Measurements from ENCODE around the gene HLA-F.

HLA-F gene

DNA sequence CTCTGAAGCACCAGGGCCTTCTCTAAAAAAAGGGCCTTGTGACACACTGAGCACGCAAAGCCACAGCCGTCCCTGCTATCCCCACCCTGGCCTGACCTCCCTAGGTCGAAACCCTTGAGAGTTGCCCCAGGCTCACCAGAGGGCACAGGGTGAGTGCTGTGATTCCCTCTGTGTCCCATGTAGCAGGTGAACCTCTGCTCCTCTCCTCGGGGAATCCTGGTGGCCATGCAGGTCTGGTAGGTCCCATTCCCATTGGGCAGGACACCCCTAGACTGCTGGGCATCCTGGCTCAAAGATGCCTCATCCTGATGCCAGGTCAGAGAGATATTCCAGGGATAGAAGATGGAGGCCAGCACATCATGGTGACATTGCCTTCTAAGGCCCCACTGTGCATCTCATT lies 20.9 kb downstream of the HLA-F start:
- TF ChIP-seq TAF1 (IDR thresholded peaks at IDR 0.05; ENCODE audit: borderline replicate concordance, insufficient read depth, low read length), result no peak
- TF ChIP-seq FOXP2 (optimal IDR thresholded peaks at IDR 0.05; ENCODE audit: borderline replicate concordance, extremely low read depth, extremely low read length, insufficient read depth), result no peak
- TF ChIP-seq, protein P1, sequence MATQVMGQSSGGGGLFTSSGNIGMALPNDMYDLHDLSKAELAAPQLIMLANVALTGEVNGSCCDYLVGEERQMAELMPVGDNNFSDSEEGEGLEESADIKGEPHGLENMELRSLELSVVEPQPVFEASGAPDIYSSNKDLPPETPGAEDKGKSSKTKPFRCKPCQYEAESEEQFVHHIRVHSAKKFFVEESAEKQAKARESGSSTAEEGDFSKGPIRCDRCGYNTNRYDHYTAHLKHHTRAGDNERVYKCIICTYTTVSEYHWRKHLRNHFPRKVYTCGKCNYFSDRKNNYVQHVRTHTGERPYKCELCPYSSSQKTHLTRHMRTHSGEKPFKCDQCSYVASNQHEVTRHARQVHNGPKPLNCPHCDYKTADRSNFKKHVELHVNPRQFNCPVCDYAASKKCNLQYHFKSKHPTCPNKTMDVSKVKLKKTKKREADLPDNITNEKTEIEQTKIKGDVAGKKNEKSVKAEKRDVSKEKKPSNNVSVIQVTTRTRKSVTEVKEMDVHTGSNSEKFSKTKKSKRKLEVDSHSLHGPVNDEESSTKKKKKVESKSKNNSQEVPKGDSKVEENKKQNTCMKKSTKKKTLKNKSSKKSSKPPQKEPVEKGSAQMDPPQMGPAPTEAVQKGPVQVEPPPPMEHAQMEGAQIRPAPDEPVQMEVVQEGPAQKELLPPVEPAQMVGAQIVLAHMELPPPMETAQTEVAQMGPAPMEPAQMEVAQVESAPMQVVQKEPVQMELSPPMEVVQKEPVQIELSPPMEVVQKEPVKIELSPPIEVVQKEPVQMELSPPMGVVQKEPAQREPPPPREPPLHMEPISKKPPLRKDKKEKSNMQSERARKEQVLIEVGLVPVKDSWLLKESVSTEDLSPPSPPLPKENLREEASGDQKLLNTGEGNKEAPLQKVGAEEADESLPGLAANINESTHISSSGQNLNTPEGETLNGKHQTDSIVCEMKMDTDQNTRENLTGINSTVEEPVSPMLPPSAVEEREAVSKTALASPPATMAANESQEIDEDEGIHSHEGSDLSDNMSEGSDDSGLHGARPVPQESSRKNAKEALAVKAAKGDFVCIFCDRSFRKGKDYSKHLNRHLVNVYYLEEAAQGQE (IDR thresholded peaks at IDR 0.05; ENCODE audit: insufficient read depth in 1 of 2, low read depth in 2 of 2, low read length in 2 of 2), result no peak

DNA sequence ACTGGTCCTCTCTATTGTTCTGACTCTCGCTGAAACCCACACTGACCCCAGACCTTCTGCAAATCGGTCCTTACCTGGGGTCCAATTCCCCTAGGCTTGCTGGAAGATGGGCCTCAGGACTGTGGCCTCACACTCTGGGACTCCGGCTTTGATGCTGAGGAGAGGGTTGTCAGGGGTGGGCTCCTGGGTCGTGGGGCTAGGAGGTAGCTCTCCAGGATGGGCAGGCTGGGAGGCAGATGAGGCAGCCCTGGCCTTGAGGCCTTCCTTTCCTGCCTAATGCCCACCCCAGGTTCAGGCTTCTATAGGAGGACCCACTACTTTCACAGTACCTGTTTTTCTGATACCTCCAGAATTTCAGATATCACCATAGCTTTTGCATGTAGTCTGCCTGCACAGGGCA lies 21.4 kb downstream of the HLA-F start:
- TF ChIP-seq POLR2AphosphoS5 (IDR thresholded peaks at IDR 0.05; ENCODE audit: low read depth, low read length) (no peak), SIN3A (IDR thresholded peaks at IDR 0.05; ENCODE audit: borderline replicate concordance, insufficient read depth, low read length) (no peak), FOXP2 (optimal IDR thresholded peaks at IDR 0.05; ENCODE audit: borderline replicate concordance, extremely low read depth, extremely low read length, insufficient read depth) (no peak), TAF1 (IDR thresholded peaks at IDR 0.05; ENCODE audit: borderline replicate concordance, insufficient read depth, low read length) (no peak)
- TF ChIP-seq, protein P1 (IDR thresholded peaks at IDR 0.05; ENCODE audit: insufficient read depth in 1 of 2, low read depth in 2 of 2, low read length in 2 of 2), result no peak

DNA sequence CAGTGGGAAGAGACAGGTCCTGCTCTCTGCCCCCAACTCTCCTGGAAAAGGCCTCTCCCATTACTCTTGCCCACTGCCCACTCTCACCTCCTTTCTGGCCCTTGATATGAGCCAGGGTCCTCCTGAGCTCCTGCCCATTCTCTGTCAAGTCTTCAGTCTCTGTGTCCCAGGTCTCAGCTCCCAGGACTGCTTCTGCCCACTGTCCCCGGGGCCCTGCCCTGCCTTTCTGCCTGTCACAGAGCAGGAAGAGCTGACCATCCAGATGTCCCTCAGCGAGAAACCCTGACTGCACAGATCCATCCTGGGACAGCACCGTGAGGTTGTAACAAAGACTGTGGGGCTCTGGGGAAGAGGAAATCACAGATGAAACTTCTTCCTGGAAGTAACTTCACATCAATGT lies 22.2 kb downstream of the HLA-F start:
- TF ChIP-seq FOXP2 (optimal IDR thresholded peaks at IDR 0.05; ENCODE audit: borderline replicate concordance, extremely low read depth, extremely low read length, insufficient read depth) (no peak), POLR2AphosphoS5 (IDR thresholded peaks at IDR 0.05; ENCODE audit: low read depth, low read length) (no peak), TAF1 (IDR thresholded peaks at IDR 0.05; ENCODE audit: borderline replicate concordance, insufficient read depth, low read length) (no peak), SIN3A (IDR thresholded peaks at IDR 0.05; ENCODE audit: borderline replicate concordance, insufficient read depth, low read length) (no peak)
- TF ChIP-seq, protein P1 (IDR thresholded peaks at IDR 0.05; ENCODE audit: insufficient read depth in 1 of 2, low read depth in 2 of 2, low read length in 2 of 2), result no peak

DNA sequence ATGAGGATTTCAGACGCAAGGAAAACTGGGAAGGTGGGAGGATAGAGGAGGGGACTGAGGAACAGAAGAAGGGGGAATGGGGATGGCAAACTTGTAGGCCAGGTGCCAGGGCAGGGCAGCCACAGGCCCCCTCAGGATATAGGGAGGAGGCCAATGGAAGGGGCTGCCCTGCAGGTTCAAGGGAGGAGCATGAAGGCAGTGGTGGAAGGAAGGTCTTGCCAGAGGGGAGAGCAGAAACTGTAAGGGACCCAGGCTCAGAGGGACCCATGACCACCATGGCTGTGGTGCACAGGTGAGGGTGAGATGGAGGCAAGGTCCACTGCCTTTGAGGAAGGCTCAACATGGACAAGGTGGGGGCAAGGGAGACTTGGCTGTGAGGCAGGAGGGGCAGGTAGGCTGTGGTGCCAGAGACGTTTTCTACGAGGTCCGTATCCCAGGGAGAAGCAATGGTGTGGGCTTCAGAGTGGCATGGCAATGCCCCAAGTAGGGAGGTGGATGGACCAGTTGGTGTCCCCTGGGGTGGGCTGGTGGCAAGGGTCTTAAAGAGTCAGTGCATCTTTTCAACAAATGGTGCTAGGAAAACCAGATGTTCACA lies 22.7 kb downstream of the HLA-F start:
- TF ChIP-seq SIN3A (IDR thresholded peaks at IDR 0.05; ENCODE audit: borderline replicate concordance, insufficient read depth, low read length) (no peak), POLR2AphosphoS5 (IDR thresholded peaks at IDR 0.05; ENCODE audit: low read depth, low read length) (no peak), FOXP2 (optimal IDR thresholded peaks at IDR 0.05; ENCODE audit: borderline replicate concordance, extremely low read depth, extremely low read length, insufficient read depth) (no peak), TAF1 (IDR thresholded peaks at IDR 0.05; ENCODE audit: borderline replicate concordance, insufficient read depth, low read length) (no peak)
- TF ChIP-seq, protein P1 (IDR thresholded peaks at IDR 0.05; ENCODE audit: insufficient read depth in 1 of 2, low read depth in 2 of 2, low read length in 2 of 2), result no peak
